Limb (tissue), 2 donors: ENCODE data around the gene IFRD2.

Source experiments
- DNase-seq, 2 donors: peaks; one replicate each; pipeline ENCODE4 v3.0.0-alpha.2; 2016; ENCODE audit errors: extremely low spot score in 2 of 2

Gene IFRD2

GRCh38 chr3:50302095-50303012 is 10.1 kb upstream of the IFRD2 start:
- peak in 1 of 2 donors; percentile 26 for DNase-seq

- no peak for DNase-seq
These were observed 8.5 kb upstream of the IFRD2 start for GRCh38 chr3:50300681-50301254.

- no peak for DNase-seq
These were observed 7.9 kb upstream of the IFRD2 start for GRCh38 chr3:50299929-50300680.

GRCh38 chr3:50299638-50299928 is 7.4 kb upstream of the IFRD2 start:
- no peak for DNase-seq

- DNase-seq: peak; percentile 99 to 100
These were observed 6.8 kb upstream of the IFRD2 start, which contains the start of the genes HYAL3 and NAA80 for GRCh38 chr3:50298836-50299637. HYAL3 (minus strand) TSS chr3:50299405; CDS start chr3:50295602, 3,803 bp downstream. NAA80 (minus strand) TSS chr3:50299405; CDS start chr3:50297463, 1,942 bp downstream.

GRCh38 chr3:50297896-50298725 is 5.9 kb upstream of the IFRD2 start:
- DNase-seq: no peak

GRCh38 chr3:50297384-50297775 is 5.2 kb upstream of the IFRD2 start:
- DNase-seq: no peak

- DNase-seq: no peak
These were observed 4.6 kb upstream of the IFRD2 start for GRCh38 chr3:50296721-50297383.

- DNase-seq: no peak
These were observed 3.6 kb upstream of the IFRD2 start for GRCh38 chr3:50295553-50296431.

GRCh38 chr3:50294492-50295403 is 2.5 kb upstream of the IFRD2 start:
- DNase-seq: no peak

GRCh38 chr3:50294089-50294488 is 1.9 kb upstream of the IFRD2 start:
- DNase-seq: no peak

- no peak for DNase-seq
These were observed 1.0 kb upstream of the IFRD2 start for GRCh38 chr3:50293079-50293801.

- DNase-seq: peak in 1 of 2 donors; percentile 28
These were observed 2.0 kb downstream of the IFRD2 start for GRCh38 chr3:50290161-50290641.

- no peak for DNase-seq
These were observed 3.1 kb downstream of the IFRD2 start for GRCh38 chr3:50289130-50289529.

GRCh38 chr3:50288387-50289007 is 3.7 kb downstream of the IFRD2 start:
- DNase-seq: peak in 1 of 2 donors; percentile 14

GRCh38 chr3:50287262-50287661 is 5.0 kb downstream of the IFRD2 start:
- DNase-seq: no peak
